Measurements from ENCODE around the gene GID8. TPM values are rescaled to one million over a fixed set of nuclear protein-coding genes. Genes with fewer than 3 reads are reported as not detected.

The GID8 gene
- total RNA-seq, 1 donor from 2014 or later, result 48.7 TPM

- peak overlapping the region; percentile 99 for H3K27ac Mint-ChIP-seq
- Histone ChIP-seq H3K9me3 (ENCODE audit: low read depth) (no peaks in the 10 kb centered on the region), H3K79me2 (ENCODE audit: low read depth) (peaks cover 96% of the 10 kb centered on the region), H3K4me2 (peak overlapping the region; percentile 77), H3K27ac (peak overlapping the region; percentile 89), H3K36me3 (no peaks in the 10 kb centered on the region), H3K4me3 (peak overlapping the region; percentile 81), H3K4me1 (peaks cover 26% of the 10 kb centered on the region), H3F3A (ENCODE audit: low read depth) (peaks cover 34% of the 10 kb centered on the region), H2AFZ (replicated peaks) (peak overlapping the region; percentile 64), H4K20me1 (ENCODE audit: low read depth) (peaks cover 86% of the 10 kb centered on the region), H3K27me3 (no peaks in the 10 kb centered on the region), H3K9ac (peak overlapping the region; percentile 95)
- H3K27me3 Mint-ChIP-seq (ENCODE audit: insufficient read depth, low read depth), result peaks cover 5% of the 10 kb centered on the region
- peak; percentile 99 for DNase-seq (ENCODE audit: low spot score)
- H3K9me3 Mint-ChIP-seq, result no peaks in the 10 kb centered on the region
- no peak overlapping the region for H3K4me3 Mint-ChIP-seq
- TF ChIP-seq CTCF (IDR thresholded peaks at IDR 0.05) (no peak), EZH2phosphoT487 (IDR thresholded peaks at IDR 0.05) (no peak), EZH2 (IDR thresholded peaks at IDR 0.05) (no peak)
- peaks cover 19% of the 10 kb centered on the region for H3K4me1 Mint-ChIP-seq
- H3K36me3 Mint-ChIP-seq, result peaks cover 14% of the 10 kb centered on the region
Measured at GRCh38 chr20:62937268-62938104, 461 bp upstream of the GID8 start.

GRCh38 chr20:62940875-62941274 lies 2.9 kb downstream of the GID8 start:
- Histone ChIP-seq H3K9ac (no peak overlapping the region), H3F3A (ENCODE audit: low read depth) (peaks cover 18% of the 10 kb centered on the region), H3K4me2 (no peak overlapping the region), H3K9me3 (ENCODE audit: low read depth) (no peaks in the 10 kb centered on the region), H3K4me3 (no peak overlapping the region), H3K36me3 (no peaks in the 10 kb centered on the region), H3K27me3 (no peaks in the 10 kb centered on the region), H4K20me1 (ENCODE audit: low read depth) (peaks cover 71% of the 10 kb centered on the region), H3K4me1 (peaks cover 18% of the 10 kb centered on the region), H2AFZ (replicated peaks) (no peak overlapping the region), H3K79me2 (ENCODE audit: low read depth) (peaks cover 72% of the 10 kb centered on the region), H3K27ac (no peak overlapping the region)
- DNase-seq (ENCODE audit: low spot score), result no peak
- TF ChIP-seq EZH2 (IDR thresholded peaks at IDR 0.05) (no peak), EZH2phosphoT487 (IDR thresholded peaks at IDR 0.05) (no peak), CTCF (IDR thresholded peaks at IDR 0.05) (no peak)
- Mint-ChIP-seq H3K4me1 (peaks cover 19% of the 10 kb centered on the region), H3K36me3 (peaks cover 24% of the 10 kb centered on the region), H3K9me3 (no peaks in the 10 kb centered on the region), H3K4me3 (no peak overlapping the region), H3K27me3 (ENCODE audit: insufficient read depth, low read depth) (peaks cover 5% of the 10 kb centered on the region), H3K27ac (no peak overlapping the region)

DNA sequence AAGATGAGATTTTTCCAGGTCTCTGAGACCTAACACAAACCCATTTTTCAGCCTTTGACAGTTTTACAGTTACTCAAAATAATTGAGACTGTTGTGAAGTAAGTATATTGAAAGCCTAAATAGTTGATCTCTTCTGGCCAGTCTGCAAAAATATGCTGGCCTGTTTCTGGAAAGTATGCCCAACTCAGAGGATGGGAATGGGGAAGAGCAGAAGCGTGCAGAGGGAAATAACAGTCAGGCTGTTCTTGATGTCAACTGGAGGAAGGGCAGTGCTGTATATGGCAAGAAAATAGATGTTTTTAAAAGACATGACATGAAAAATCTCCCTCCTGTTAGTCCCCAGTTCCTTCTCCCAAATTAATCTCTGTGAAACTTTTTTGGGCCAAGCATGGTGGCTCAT lies 3.8 kb downstream of the GID8 start:
- H3K9ac ChIP-seq, result no peak overlapping the region
- DNase-seq (ENCODE audit: low spot score), result no peak
- H3K36me3 ChIP-seq, result no peaks in the 10 kb centered on the region
- Mint-ChIP-seq H3K4me1 (peaks cover 18% of the 10 kb centered on the region), H3K27ac (no peak overlapping the region), H3K9me3 (no peaks in the 10 kb centered on the region), H3K4me3 (no peak overlapping the region), H3K27me3 (ENCODE audit: insufficient read depth, low read depth) (peaks cover 5% of the 10 kb centered on the region), H3K36me3 (peaks cover 26% of the 10 kb centered on the region)
- H3K27me3 ChIP-seq, result no peaks in the 10 kb centered on the region
- H3K27ac ChIP-seq, result no peak overlapping the region
- H3K4me1 ChIP-seq, result peaks cover 11% of the 10 kb centered on the region
- no peak overlapping the region for H2AFZ ChIP-seq (replicated peaks)
- peaks cover 67% of the 10 kb centered on the region for H3K79me2 ChIP-seq (ENCODE audit: low read depth)
- peaks cover 9% of the 10 kb centered on the region for H3F3A ChIP-seq (ENCODE audit: low read depth)
- TF ChIP-seq EZH2phosphoT487 (IDR thresholded peaks at IDR 0.05) (no peak), EZH2 (IDR thresholded peaks at IDR 0.05) (no peak), CTCF (IDR thresholded peaks at IDR 0.05) (no peak)
- peaks cover 62% of the 10 kb centered on the region for H4K20me1 ChIP-seq (ENCODE audit: low read depth)
- no peaks in the 10 kb centered on the region for H3K9me3 ChIP-seq (ENCODE audit: low read depth)
- H3K4me2 ChIP-seq, result no peak overlapping the region
- H3K4me3 ChIP-seq, result no peak overlapping the region

All from neural progenitor cell (in vitro differentiated cells).